ENCODE measurements around the gene MED4. TPM values are rescaled to one million over a fixed set of nuclear protein-coding genes. Genes with fewer than 3 reads are reported as not detected.
"Not testable (repeated sequence)": the region's sequence is repeated elsewhere in the genome, so short reads cannot be mapped to it uniquely, and the experiment has no call there.

MED4 gene
- total RNA-seq, 1 donor from 2014 or later = 47.1 TPM

DNA sequence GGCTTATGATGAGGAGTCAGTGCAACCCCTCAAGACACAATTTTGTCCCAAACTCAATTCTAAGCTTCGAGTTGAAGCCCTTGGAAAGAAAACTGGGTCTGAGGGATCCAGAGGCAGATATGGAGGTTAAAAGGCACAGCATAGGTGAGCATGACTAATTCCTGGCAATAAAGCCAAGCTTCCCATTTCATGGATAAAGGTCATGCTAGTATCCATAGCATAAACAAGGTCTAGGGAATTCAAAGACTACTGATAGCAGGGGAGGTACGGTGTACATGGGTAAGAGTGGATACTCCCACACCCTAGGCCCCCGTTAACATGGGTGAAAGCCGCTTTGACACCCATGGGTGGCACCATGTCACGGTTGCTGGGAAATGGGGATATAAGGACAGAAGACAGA, 24.0 kb downstream of the MED4 start:
- Histone ChIP-seq H3K4me1 (no peaks in the 10 kb centered on the region), H3K9me3 (peaks cover 27% of the 10 kb centered on the region), H3K27ac (no peak overlapping the region), H3K36me3 (peaks cover 0 to 89% of the 10 kb centered on the region in 2 donors), H3K27me3 (no peaks in the 10 kb centered on the region), H3K4me3 (no peak overlapping the region)
- TF ChIP-seq, protein P1, sequence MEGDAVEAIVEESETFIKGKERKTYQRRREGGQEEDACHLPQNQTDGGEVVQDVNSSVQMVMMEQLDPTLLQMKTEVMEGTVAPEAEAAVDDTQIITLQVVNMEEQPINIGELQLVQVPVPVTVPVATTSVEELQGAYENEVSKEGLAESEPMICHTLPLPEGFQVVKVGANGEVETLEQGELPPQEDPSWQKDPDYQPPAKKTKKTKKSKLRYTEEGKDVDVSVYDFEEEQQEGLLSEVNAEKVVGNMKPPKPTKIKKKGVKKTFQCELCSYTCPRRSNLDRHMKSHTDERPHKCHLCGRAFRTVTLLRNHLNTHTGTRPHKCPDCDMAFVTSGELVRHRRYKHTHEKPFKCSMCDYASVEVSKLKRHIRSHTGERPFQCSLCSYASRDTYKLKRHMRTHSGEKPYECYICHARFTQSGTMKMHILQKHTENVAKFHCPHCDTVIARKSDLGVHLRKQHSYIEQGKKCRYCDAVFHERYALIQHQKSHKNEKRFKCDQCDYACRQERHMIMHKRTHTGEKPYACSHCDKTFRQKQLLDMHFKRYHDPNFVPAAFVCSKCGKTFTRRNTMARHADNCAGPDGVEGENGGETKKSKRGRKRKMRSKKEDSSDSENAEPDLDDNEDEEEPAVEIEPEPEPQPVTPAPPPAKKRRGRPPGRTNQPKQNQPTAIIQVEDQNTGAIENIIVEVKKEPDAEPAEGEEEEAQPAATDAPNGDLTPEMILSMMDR (IDR thresholded peaks at IDR 0.05) = no peak
- no peak for TF ChIP-seq POLR2AphosphoS5 (IDR thresholded peaks at IDR 0.05; ENCODE audit: insufficient read depth in 1 of 2, low read depth in 1 of 2)
- TF ChIP-seq POLR2A (IDR thresholded peaks at IDR 0.05) = no peak
- intact Hi-C loops (cut with DNase I) = no loop called here
- DNase-seq (ENCODE audit: extremely low spot score in 2 of 2) = no peak

DNA sequence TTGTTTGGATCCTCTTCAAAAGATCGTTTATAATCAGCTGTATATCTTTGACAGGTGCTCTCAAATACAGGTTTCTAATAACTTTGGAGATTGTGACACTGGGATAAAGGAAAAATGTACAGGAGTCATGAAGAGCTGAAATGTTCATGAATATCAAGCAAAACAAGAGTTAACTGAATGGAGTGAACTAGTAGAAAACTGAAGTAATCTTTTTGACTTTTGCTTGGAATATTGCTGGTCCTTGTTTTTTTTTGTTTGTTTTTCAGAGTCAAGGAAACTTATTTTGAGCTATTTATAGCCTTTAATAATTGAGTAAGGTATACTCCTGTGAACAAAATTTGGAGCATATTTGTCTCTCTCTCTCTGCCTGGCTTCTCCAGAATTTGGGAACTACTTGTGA, 25.3 kb downstream of the MED4 start:
- H3K27ac ChIP-seq = no peak overlapping the region
- no peak overlapping the region for H3K4me3 ChIP-seq
- intact Hi-C loops (cut with DNase I) = no loop called here
- H3K4me1 ChIP-seq = no peaks in the 10 kb centered on the region
- no peaks in the 10 kb centered on the region for H3K27me3 ChIP-seq
- peaks cover 27% of the 10 kb centered on the region for H3K9me3 ChIP-seq
- no peak for DNase-seq (ENCODE audit: extremely low spot score in 2 of 2)
- peaks cover 0 to 79% of the 10 kb centered on the region in 2 donors for H3K36me3 ChIP-seq
- TF ChIP-seq POLR2AphosphoS5 (IDR thresholded peaks at IDR 0.05; ENCODE audit: insufficient read depth in 1 of 2, low read depth in 1 of 2) (no peak), POLR2A (IDR thresholded peaks at IDR 0.05) (no peak)
- TF ChIP-seq, protein P1 (IDR thresholded peaks at IDR 0.05) = no peak

DNA sequence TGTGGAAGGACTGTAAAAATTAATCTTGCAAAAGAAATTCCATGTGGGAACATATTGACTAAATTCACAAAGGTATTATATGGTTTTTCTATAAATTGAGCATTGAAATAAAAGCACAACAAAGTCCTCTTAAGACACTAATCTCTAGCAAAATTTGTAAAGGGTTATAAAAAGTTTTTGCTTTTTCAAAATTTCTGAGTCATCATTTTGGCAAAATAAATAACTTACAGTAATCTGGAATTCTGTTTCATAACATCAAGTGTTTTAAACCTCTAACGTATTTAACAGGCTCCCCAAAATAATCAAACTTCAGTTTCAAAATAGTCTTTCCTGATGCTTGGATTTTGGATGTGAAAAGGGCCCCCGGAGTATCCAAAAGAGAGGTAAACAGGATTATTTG, 26.0 kb downstream of the MED4 start:
- Histone ChIP-seq H3K9me3 (peaks cover 27% of the 10 kb centered on the region), H3K36me3 (peaks cover 0 to 73% of the 10 kb centered on the region in 2 donors), H3K4me1 (no peaks in the 10 kb centered on the region), H3K27ac (no peak overlapping the region), H3K27me3 (no peaks in the 10 kb centered on the region), H3K4me3 (no peak overlapping the region)
- TF ChIP-seq POLR2A (IDR thresholded peaks at IDR 0.05) (no peak), POLR2AphosphoS5 (IDR thresholded peaks at IDR 0.05; ENCODE audit: insufficient read depth in 1 of 2, low read depth in 1 of 2) (no peak)
- TF ChIP-seq, protein P1 (IDR thresholded peaks at IDR 0.05) = no peak
- no peak for DNase-seq (ENCODE audit: extremely low spot score in 2 of 2)
- intact Hi-C loops (cut with DNase I) = no loop called here

DNA sequence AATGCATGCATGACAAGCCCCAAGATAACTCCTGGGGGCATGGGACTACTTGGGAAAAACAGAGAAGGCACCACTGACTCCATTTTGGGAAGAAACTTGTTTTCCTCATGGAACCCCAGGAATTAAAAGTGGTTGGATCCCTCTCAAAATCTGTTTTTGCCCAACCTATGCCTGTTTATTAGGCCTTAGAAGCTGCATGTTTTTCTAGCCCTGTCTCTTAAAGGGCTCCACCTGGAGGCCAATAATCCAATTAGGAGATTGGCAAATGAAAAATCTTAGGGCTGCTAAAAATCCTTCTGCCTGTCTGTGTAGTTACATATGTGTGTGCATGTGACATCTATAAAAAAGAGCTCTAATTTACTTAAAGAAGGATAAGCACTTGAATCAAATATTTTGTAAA, 26.9 kb downstream of the MED4 start:
- Histone ChIP-seq H3K36me3 (peaks cover 0 to 64% of the 10 kb centered on the region in 2 donors), H3K4me1 (no peaks in the 10 kb centered on the region), H3K9me3 (peaks cover 27% of the 10 kb centered on the region), H3K4me3 (no peak overlapping the region), H3K27ac (no peak overlapping the region), H3K27me3 (no peaks in the 10 kb centered on the region)
- DNase-seq (ENCODE audit: extremely low spot score in 2 of 2) = no peak
- intact Hi-C loops (cut with DNase I) = no loop called here
- TF ChIP-seq POLR2A (IDR thresholded peaks at IDR 0.05) = no peak
- TF ChIP-seq, protein P1 (IDR thresholded peaks at IDR 0.05) = no peak
- TF ChIP-seq POLR2AphosphoS5 (IDR thresholded peaks at IDR 0.05; ENCODE audit: insufficient read depth in 1 of 2, low read depth in 1 of 2) = no peak

DNA sequence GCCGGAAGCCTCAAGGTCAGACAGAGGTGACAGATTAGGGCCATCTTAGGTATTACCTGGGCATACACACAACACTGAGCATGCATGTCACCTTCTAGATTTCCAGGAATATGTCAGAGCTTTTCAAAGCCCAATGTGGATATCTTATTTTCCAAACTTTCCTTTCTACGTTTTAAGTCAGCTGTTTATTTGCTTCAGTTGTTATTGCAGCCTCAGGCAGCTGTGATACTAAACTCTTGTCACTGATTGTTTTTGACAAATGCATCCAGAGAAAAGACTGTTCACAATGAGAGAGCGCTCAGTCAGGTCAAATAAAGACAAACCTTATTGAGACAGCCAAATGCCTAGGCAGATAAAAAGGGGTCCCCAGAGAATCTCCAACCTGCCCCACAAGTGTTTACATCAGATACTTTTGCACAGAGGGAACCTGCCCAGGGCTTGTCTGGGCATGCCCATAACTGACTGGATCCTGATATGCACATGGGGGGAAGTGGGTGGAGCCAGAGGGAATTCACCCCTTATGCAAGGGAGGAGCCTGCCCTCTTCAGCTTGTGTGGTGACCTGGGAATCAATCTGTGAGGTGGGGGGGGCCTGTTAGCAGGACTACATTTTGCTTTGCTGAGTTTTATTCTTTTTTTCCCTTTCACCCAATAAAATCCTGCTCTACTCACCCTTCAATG, 28.5 kb downstream of the MED4 start:
- Histone ChIP-seq H3K27me3 (no peaks in the 10 kb centered on the region), H3K4me3 (no peak overlapping the region), H3K9me3 (peaks cover 21% of the 10 kb centered on the region), H3K27ac (no peak overlapping the region), H3K4me1 (no peaks in the 10 kb centered on the region), H3K36me3 (peaks cover 0 to 48% of the 10 kb centered on the region in 2 donors)
- no peak for TF ChIP-seq POLR2AphosphoS5 (IDR thresholded peaks at IDR 0.05; ENCODE audit: insufficient read depth in 1 of 2, low read depth in 1 of 2)
- TF ChIP-seq POLR2A (IDR thresholded peaks at IDR 0.05) = no peak
- TF ChIP-seq, protein P1 (IDR thresholded peaks at IDR 0.05) = no peak
- intact Hi-C loops (cut with DNase I) = no loop called here
- DNase-seq (ENCODE audit: extremely low spot score in 2 of 2) = no peak

DNA sequence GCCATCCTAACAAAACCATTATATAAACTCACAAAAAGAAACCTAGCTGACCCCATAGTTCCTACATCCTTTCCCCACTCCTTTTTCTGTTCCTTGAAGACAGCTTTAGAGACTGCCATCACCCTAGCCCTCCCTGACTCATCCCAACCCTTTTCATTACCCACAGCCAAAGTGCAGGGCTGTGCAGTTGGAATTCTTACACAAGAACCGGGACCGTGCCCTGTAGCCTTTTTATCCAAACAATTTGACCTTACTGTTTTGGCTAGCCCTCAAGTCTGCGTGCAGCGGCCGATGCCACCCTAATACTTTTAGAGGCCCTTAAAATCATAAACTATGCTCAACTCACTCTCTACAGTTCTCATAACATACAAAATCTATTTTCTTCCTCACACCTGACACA, 35.0 kb downstream of the MED4 start:
- H3K27me3 ChIP-seq; DNase-seq (ENCODE audit: extremely low spot score in 2 of 2); H3K4me1 ChIP-seq; intact Hi-C loops (cut with DNase I); H3K27ac ChIP-seq; H3K9me3 ChIP-seq; H3K36me3 ChIP-seq; H3K4me3 ChIP-seq: not testable (repeated sequence)

DNA sequence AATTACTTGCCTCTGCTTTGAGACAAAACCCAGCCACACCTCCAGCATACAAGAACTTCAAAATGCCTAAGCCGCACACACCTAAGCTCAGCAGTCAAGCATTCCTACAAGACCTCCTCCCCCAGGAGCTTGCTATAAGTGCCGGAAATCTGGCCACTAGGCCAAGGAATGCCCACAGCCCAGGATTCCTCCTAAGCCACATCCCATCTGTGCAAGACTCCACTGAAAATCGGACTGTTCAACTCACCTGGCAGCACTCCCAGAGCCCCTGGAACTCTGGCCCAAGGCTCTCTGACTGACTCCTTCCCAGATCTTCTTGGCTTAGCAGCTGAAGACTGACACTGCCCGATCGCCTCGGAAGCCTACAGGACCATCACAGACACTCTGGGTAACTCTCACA, 36.4 kb downstream of the MED4 start:
- H3K36me3 ChIP-seq; DNase-seq (ENCODE audit: extremely low spot score in 2 of 2); H3K4me3 ChIP-seq; H3K4me1 ChIP-seq; H3K27ac ChIP-seq; H3K9me3 ChIP-seq; intact Hi-C loops (cut with DNase I); H3K27me3 ChIP-seq: not testable (repeated sequence)
